Stomach (tissue), 9 donors: ENCODE results near the gene ZFP36L2. TPM values are rescaled to one million over a fixed set of nuclear protein-coding genes. Genes with fewer than 3 reads are reported as not detected.

Experiments used
- DNase-seq, 2 donors: peaks; one replicate each; pipeline versions ENCODE4 v3.0.0 to v3.0.0-alpha.2; 2013 to 2019
- H3K27ac ChIP-seq, 5 donors: fragments of 200-600 bp in 4 of 5; sonication (generic) in 4 of 5; one replicate each; pipeline ENCODE4 v1.5.1; 2013 to 2019; ENCODE audit warnings: mild to moderate bottlenecking in 1 of 5, moderate library complexity in 1 of 5
- H3K27me3 ChIP-seq, 3 donors: fragments of 200-600 bp; sonication (generic); one replicate each; pipeline ENCODE4 v1.5.1; 2017 to 2019; ENCODE audit warnings: mixed run types in 1 of 3
- H3K36me3 ChIP-seq, 4 donors: fragments of 200-600 bp; sonication (generic); 1 replicate in 3 of 4; 2 replicates in 1 of 4; pipeline ENCODE4 v1.5.1; 2016 to 2019
- H3K4me1 ChIP-seq, 4 donors: fragments of 200-600 bp; sonication (generic); one replicate each; pipeline ENCODE4 v1.5.1; 2016 to 2019
- H3K4me3 ChIP-seq, 4 donors: fragments of 200-600 bp; sonication (generic) in 3 of 4; one replicate each; pipeline ENCODE4 v1.5.1; 2016 to 2019; ENCODE audit warnings: mild to moderate bottlenecking in 1 of 4
- H3K9me3 ChIP-seq, 4 donors: fragments of 200-600 bp; sonication (generic); one replicate each; pipeline ENCODE4 v1.5.1; 2016 to 2019
- EP300 ChIP-seq: sonication (generic); formaldehyde crosslinking; IDR thresholded peaks from one replicate; pipeline ENCODE4 v1.6.1; 2017; ENCODE audit warnings: antibody characterized with exemption
- POLR2A ChIP-seq, 4 donors: fragments of 450-650 bp; IDR thresholded peaks; one replicate each; pipeline ENCODE4 v1.6.1; 2016; ENCODE audit warnings: antibody characterized with exemption in 4 of 4, control low read depth in 2 of 4, mild to moderate bottlenecking in 1 of 4, moderate library complexity in 1 of 4
- POLR2AphosphoS5 ChIP-seq, 3 donors: sonication (generic); formaldehyde crosslinking; IDR thresholded peaks; one replicate each; pipeline ENCODE4 v1.6.1; 2016; ENCODE audit warnings: antibody characterized with exemption in 3 of 3
- WGBS, 5 donors: extraction: QIAGEN DNeasy Blood & Tissue Kit in 3 of 5; methylation state at CpG; one replicate each; pipeline versions ENCODE4 v1.1.5 to v1.1.7; 2013 to 2018; 5-methylcytosine and 5-hydroxymethylcytosine counted together
- intact Hi-C: fragments of 100-400 bp; cut with DNase I; formaldehyde crosslinking; loops from one replicate; pipeline ENCODE4 v1.15.1; 2023; ENCODE audit warnings: low total_unique reads
- polyA plus RNA-seq, 3 donors: library from polyadenylated mRNA; stranded (reverse); fragments of 200-250 nt; gene quantifications; one replicate each; pipeline ENCODE4 v1.2.3, GENCODE V29; 2013
- total RNA-seq, 5 donors: library from RNA; depleted of rRNA; stranded (reverse); fragments of >200 nt; gene quantifications; one replicate each; pipeline versions ENCODE4 v1.1.0 to v1.2.3, GENCODE V29; 2014 to 2016
- TF ChIP-seq, protein P1 (sequence below), 7 experiments: fragments of 450-650 bp in 4 of 7; fragments of 200-600 bp in 3 of 7; sonication (generic) in 3 of 7; IDR thresholded peaks; one replicate each; pipeline ENCODE4 v1.5.1; 2016 to 2019; ENCODE audit warnings: antibody characterized with exemption in 7 of 7, control low read depth in 2 of 7, mild to moderate bottlenecking in 1 of 7
- donor health status: healthy with polysubstance abuse.
- donor health status: Bipolar disorder and iron deficiency.
- donor health status: healthy.

Gene ZFP36L2
- total and polyA plus RNA-seq, 8 donors = 43.7 to 189 (median 74.1) TPM

DNA sequence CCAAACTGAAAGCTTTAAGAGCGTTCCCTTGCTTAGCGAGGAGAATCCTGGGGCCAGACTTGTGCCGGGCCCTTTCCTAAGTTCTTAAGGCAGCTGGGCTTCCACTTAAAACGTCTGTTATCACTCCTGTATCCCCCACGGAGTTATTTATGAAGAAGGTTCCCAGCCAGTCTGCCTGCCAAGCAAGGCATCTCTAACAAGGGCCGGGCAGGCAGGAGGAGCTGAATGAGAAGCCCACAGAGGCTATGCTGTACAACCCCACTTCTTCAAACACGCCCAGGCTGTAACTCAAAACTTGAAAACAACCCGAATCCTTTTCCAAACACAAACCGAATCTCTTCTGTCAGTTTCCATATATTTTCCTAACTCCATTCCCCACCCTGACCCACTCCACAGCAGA is 39.0 kb upstream of the ZFP36L2 start:
- Histone ChIP-seq H3K4me1 (peaks cover 18 to 60% (median 42%) of the 10 kb centered on the region in 4 donors), H3K36me3 (peaks cover 0 to 9% (median 2%) of the 10 kb centered on the region in 4 donors), H3K27ac (peak overlapping the region; percentile 42 to 74 (median 72)), H3K4me3 (no peak overlapping the region), H3K9me3 (no peaks in the 10 kb centered on the region), H3K27me3 (no peaks in the 10 kb centered on the region)
- no peak for TF ChIP-seq EP300
- TF ChIP-seq POLR2A (IDR thresholded peaks at IDR 0.05) = no peak
- TF ChIP-seq, protein P1, sequence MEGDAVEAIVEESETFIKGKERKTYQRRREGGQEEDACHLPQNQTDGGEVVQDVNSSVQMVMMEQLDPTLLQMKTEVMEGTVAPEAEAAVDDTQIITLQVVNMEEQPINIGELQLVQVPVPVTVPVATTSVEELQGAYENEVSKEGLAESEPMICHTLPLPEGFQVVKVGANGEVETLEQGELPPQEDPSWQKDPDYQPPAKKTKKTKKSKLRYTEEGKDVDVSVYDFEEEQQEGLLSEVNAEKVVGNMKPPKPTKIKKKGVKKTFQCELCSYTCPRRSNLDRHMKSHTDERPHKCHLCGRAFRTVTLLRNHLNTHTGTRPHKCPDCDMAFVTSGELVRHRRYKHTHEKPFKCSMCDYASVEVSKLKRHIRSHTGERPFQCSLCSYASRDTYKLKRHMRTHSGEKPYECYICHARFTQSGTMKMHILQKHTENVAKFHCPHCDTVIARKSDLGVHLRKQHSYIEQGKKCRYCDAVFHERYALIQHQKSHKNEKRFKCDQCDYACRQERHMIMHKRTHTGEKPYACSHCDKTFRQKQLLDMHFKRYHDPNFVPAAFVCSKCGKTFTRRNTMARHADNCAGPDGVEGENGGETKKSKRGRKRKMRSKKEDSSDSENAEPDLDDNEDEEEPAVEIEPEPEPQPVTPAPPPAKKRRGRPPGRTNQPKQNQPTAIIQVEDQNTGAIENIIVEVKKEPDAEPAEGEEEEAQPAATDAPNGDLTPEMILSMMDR (IDR thresholded peaks at IDR 0.05) = no peak
- TF ChIP-seq POLR2AphosphoS5 (IDR thresholded peaks at IDR 0.05) = no peak
- 57 to 76% (median 68%) methylated on average over 9 of the region's 9 CpGs for WGBS, 5 donors
- DNase-seq = peak in 1 of 2 donors; percentile 61
- intact Hi-C loops = no loop called here

DNA sequence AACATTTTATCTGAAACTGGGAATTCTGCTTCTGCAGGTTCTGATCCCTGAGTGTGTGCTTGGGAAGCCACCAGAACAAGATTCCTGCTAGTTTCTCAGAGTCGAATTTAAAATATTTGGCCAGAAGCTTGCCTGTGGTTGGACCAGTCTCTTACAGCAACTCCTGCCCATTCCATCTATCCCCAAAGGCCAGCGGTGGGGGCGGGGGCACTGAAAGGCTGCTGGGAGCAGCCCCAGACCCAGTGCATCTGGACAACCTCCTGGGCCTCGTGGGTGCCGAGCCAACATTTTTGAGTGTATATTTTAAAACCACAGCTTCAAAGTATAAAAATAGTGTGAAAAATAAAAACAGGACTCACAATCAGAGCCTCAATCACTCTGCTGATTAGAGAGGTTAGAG is 38.6 kb upstream of the ZFP36L2 start:
- intact Hi-C loops = no loop called here
- no peaks in the 10 kb centered on the region for H3K9me3 ChIP-seq
- peak overlapping the region in 4 of 5 donors; percentile 57 to 74 (median 73) for H3K27ac ChIP-seq
- no peak overlapping the region for H3K4me3 ChIP-seq
- peaks cover 0 to 9% (median 2%) of the 10 kb centered on the region in 4 donors for H3K36me3 ChIP-seq
- TF ChIP-seq, protein P1 (IDR thresholded peaks at IDR 0.05) = no peak
- TF ChIP-seq POLR2A (IDR thresholded peaks at IDR 0.05) (no peak), EP300 (no peak), POLR2AphosphoS5 (IDR thresholded peaks at IDR 0.05) (no peak)
- 62 to 77% (median 68%) methylated on average over 5 of the region's 5 CpGs for WGBS, 5 donors
- DNase-seq = peak in 1 of 2 donors; percentile 49
- H3K27me3 ChIP-seq = no peaks in the 10 kb centered on the region
- H3K4me1 ChIP-seq = peaks cover 18 to 56% (median 38%) of the 10 kb centered on the region in 4 donors

DNA sequence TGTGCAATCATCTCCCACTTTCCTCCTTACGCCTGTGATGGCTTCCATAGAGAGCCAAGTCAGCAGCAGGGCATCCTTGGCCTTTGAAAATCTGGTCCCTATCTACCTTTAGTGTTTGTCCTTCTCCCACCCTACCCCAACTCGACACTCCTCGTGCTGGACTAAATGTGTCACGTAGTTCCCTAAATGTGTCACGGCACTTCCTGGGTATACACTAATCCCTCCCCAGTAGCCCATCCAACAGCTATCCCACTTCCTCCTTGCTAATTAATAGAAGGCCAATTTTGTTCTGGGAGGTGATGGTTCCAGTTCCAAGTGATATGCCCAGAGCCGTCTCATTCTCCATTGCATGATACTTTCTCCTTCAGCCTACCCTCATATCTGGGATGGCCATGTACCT is 36.5 kb upstream of the ZFP36L2 start:
- H3K9me3 ChIP-seq = no peaks in the 10 kb centered on the region
- intact Hi-C loops = no loop called here
- H3K4me3 ChIP-seq = no peak overlapping the region
- peaks cover 0 to 9% (median 2%) of the 10 kb centered on the region in 4 donors for H3K36me3 ChIP-seq
- no peaks in the 10 kb centered on the region for H3K27me3 ChIP-seq
- TF ChIP-seq, protein P1 (IDR thresholded peaks at IDR 0.05) = no peak
- no peak for TF ChIP-seq POLR2A (IDR thresholded peaks at IDR 0.05)
- TF ChIP-seq EP300 = no peak
- no peak for TF ChIP-seq POLR2AphosphoS5 (IDR thresholded peaks at IDR 0.05)
- no peak overlapping the region for H3K27ac ChIP-seq
- WGBS, 5 donors = 91 to 95% (median 92%) methylated on average over 6 of the region's 6 CpGs
- DNase-seq = no peak
- H3K4me1 ChIP-seq = peaks cover 0 to 41% (median 20%) of the 10 kb centered on the region in 4 donors

DNA sequence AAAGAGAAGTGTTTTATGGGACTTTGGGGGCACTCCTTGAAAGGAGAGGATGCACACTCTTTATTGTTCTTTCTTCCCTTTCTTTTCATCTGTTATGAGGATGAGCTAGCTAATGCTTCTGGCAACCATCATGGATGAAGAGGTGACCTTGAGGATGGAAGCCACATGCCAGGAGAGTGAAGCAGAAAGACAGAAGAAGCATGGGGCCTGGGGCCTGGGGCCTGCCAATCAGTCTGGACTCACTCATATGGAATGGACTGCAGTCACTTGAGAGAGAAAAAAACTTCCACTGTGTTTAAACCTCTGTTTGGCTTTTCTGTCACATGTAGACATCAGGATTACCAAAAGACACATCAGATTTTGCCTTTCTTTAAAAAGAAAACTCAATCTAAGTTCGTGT is 35.8 kb upstream of the ZFP36L2 start:
- no peak for DNase-seq
- no peaks in the 10 kb centered on the region for H3K9me3 ChIP-seq
- TF ChIP-seq POLR2A (IDR thresholded peaks at IDR 0.05) (no peak), EP300 (no peak), POLR2AphosphoS5 (IDR thresholded peaks at IDR 0.05) (no peak)
- TF ChIP-seq, protein P1 (IDR thresholded peaks at IDR 0.05) = no peak
- no peak overlapping the region for H3K27ac ChIP-seq
- peaks cover 0 to 35% (median 16%) of the 10 kb centered on the region in 4 donors for H3K4me1 ChIP-seq
- peaks cover 0 to 11% (median 3%) of the 10 kb centered on the region in 4 donors for H3K36me3 ChIP-seq
- H3K4me3 ChIP-seq = no peak overlapping the region
- WGBS, 5 donors = 84 to 96% (median 92%) methylated on average over 1 of the region's 1 CpG
- no peaks in the 10 kb centered on the region for H3K27me3 ChIP-seq
- intact Hi-C loops = no loop called here
